IPS-NIHi7 (cell line): ENCODE data around the gene SLC7A5.
"Not testable (repeated sequence)": the region's sequence is repeated elsewhere in the genome, so short reads cannot be mapped to it uniquely, and the experiment has no call there.

ENCODE experiments used
- DNase-seq: peaks from one replicate; pipeline ENCODE4 v3.0.0; 2012; ENCODE audit warnings: mixed read lengths; ENCODE audit errors: extremely low spot score

SLC7A5 gene

GRCh38 chr16:87869061-87869878 is at the start of gene SLC7A5:
SLC7A5 (minus strand) TSS chr16:87869507; CDS start chr16:87869422, 85 bp downstream.
- DNase-seq: peak; percentile 62

GRCh38 chr16:87918338-87918737 is 49.0 kb upstream of the SLC7A5 start:
- DNase-seq: no peak

DNA sequence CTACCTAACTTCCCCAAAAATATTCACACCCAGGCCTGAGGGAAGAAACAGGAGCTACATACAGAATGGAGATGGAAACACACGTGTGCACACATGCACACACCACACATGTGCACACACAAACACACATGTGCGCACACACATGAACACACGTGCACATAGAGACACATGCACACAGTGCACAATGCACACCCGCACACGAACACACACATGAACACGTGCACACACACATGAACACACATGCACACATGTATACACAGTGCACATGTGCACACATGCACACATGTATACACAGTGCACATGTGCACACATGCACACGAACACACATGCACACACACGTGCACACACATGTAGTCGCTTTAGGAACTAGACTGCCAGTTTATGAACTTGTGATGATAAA is 48.2 kb upstream of the SLC7A5 start:
- DNase-seq: no peak

DNA sequence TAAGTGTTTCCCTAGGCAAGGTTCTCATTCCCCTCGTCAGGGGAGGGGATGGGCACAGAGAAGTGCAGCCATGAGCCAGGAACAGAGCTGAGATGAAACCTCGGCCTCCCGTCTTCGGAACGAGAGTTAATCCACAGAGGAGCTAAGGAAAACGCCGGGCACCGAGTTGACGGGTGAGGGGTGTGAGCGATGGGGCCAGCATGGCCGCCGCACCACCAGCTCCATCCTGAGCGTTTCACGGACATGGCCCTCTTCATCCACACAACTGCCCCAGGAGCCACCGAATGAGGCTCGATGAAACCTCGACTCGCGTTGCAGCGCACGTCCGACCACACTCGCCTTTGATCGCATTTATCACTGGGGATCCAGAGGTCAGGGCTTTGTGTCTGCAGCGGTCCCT is 45.5 kb upstream of the SLC7A5 start:
- DNase-seq: no peak

DNA sequence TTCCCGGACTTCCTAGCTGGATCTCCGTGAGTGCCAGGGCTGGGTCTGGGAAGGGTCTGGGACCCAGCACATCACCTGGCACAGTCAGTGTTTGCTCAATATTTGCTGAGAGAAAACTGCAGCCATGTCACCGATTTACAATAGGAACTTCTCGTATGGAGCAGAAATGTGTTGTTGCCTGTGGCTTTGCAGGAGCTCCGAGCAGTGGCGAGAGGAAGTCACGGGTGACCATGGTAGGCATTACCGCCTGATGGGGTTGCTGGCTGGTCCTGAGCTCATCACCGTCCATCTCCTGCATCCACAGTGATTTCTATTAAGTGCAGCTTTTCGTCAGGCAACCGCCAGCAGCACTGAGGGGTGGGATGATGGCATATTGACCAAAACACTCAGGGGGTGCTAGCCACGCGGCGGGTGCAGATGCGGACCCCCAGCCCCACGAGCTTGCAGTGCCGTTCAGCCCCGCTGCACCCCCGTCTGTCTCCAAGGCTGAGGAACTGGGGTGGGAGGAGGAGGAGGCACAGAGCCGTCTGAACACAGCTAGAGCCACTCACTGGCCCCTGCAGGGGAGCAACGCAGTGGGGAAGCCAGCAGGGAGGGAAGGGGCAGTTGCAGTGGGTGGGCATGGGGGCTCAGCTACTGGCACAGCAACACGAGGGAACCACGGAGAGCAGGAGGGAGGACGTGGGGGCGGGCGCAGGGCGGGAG is 44.9 kb upstream of the SLC7A5 start:
- not testable (repeated sequence) for DNase-seq

GRCh38 chr16:87912691-87913090 is 43.4 kb upstream of the SLC7A5 start:
- not testable (repeated sequence) for DNase-seq

DNA sequence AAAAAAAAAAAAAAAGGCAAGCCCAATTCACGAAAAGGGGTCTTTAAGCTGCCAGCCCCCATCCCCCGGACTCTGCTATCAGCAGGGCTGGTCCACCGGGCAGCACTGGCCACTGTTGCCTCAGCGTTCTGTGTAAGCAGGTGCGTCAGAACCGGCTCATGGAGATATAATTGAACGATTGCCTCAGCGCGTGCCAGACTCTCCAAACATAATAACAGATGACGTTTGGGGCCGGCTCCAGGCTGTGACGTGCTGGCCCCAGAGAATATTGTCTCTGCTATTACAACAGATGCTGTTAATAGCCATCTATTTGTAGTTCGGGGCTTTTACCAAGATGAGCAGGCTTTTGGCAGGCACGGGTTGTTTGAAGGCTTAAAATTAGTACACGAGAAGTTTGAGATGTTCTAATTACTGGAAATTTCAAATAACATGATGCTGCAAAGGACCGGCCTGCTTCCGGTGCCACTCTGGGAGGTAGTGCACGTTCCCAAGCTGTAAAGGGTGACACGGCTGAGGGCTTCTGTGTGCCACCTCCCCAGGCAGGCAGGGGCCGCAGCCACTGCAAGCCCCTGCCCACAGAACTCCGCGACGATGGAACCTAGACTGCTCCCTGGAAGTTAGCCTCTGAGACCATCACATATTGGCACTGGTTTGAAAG is 41.9 kb upstream of the SLC7A5 start:
- DNase-seq: not testable (repeated sequence)

GRCh38 chr16:87909203-87909935 is 40.1 kb upstream of the SLC7A5 start:
- peak; percentile 85 for DNase-seq

DNA sequence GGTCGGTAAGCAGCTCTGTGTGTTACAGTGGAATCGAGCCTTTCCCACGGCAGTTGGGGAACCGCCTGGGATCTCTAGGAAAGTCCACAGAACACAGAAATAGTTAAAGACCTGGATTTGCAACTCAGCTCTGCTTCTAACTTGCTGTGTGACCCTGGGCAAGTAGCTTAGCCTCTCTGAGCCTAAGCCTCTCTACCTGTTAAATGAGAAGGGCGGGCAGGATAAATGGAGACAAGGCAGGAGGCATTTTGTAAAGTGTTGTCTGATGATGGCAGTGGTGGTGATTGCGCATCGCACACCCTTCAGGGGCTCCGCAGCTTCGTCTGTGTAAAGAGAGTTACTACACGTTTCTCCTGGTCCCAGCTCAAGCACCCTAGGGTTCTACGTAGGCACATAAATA is 38.8 kb upstream of the SLC7A5 start:
- DNase-seq: not testable (repeated sequence)

DNA sequence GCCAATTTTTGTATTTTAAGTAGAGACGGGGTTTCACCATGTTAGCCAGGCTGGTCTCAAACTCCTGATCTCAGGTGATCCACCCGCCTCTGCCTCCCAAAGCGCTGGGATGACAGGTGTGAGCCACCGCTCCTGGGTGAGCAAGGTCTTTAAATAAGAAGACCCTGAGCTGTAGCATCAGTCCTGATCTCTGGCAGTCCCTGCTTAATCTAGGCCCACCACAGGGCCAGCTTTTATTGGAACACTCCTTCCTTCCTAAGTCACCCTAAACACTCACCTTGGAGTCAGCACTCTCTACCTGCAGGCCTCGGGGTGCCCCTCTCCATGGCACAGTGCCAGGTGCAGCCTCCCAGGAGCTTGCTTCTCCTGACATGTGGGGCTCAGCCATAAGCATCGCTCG is 36.2 kb upstream of the SLC7A5 start:
- not testable (repeated sequence) for DNase-seq

DNA sequence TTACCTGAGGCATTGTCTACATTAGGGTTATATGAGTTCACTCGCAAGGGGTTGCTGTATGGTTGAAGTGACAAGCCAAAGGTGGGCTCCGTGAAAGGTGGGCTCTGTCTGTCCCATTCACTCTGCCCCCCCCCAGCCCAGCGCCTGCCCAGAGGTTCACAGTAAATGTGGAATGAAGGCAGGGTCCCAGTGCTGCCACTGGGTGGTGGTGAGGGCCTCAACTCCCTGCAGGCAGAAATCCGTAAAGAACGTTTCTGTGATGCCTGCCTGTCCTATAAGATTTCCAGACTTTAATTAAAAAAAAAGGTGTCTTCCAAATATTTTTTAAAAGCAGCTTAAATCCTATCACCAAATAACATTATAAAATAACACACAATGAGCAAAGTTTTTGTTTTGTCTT is 35.7 kb upstream of the SLC7A5 start:
- DNase-seq: not testable (repeated sequence)

DNA sequence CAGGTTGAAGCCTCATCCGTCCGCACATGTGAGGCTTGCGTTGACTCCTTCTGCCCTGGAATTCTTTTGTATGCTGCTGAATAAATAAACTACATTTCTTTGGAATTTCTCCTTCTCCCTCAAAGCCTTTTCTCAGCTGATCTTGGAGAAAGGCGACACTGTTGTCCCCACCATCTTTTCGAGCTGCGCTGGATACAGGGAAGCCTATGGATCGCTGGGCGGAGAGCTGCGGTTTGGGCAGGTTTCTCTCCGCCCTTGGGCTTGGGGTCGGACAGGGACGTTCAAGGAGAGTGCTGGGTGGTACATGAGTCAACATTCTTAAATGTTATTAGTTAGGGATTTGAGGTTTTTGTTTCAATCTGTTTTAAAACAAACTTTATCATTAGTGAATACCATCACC is 31.2 kb upstream of the SLC7A5 start:
- DNase-seq: not testable (repeated sequence)

GRCh38 chr16:87897521-87898505 is 28.5 kb upstream of the SLC7A5 start:
- no peak for DNase-seq

GRCh38 chr16:87896924-87897520 is 27.7 kb upstream of the SLC7A5 start:
- DNase-seq: not testable (repeated sequence)

DNA sequence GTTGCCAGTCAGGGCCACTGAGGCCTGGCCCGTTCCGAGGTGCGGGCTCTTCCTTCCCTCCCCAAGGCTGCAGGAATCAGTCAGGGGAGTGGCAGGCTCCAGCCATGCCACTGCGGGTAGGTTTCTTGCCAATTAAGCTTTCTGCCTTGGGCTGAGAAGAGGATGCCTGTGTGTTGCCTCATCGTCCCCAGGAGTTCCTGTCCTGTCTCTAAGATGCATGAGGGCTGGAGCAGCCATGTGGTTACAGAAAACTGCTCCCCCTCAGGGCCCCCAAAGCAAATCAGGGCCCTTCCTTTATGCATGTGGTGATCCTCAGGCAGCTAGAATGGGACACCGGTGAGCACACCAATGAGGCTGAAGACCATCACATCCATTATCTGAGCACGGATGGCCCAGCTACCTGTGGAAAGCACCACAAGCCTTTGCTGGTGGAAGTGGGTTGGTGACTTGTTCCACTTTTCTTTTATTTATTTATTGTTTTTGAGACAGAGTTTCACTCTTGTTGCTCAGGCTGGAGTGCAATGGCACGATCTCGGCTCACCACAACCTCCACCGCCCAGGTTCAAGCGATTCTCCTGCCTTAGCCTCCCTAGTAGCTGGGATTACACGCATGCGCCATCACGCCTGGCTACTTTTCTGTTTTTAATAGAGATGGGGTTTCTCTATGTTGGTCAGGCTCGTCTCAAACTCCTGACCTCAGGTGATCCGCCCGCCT is 27.0 kb upstream of the SLC7A5 start:
- DNase-seq: not testable (repeated sequence)

DNA sequence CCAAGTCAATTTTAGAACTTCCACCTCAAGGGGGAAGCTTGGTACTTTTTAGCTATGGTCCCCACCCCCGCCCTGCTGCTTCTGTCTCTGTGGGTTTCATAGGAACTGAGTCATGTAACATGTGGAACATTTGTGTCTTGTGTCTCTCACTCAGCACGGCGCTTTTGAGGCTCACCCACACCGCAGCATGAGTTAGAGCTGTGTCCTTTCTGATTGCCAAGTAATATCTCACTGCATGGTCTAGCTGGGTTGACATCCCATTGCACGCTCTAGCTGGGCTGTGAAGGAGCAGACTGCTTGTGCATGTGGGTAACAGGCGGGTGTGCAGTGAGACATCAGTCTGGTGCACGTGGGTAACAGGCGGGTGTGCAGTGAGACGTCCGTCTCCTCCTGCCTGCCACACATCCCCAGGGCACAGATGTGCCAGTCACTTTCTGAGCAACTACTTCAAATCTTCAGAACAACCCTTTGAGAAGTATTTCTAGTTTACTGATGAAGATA is 26.4 kb upstream of the SLC7A5 start:
- no peak for DNase-seq

DNA sequence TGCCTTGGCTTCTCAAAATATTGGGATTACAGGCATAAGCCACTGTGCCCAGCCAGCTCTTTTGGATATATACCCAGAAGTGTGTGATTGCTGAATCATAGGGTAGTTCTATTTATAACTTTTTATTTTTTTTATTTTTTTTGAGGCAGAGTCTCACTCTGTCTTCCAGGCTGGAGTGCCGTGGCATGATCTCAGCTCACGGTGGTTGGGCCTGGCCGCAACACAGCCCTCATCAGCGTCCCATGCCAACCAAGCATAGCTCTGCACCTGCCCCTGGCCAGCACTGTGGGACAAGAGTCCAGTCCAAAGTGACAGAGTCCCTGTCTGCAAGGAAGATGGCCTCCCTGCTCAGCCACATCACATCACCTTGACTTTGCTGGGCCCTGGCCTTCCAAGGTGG is 24.7 kb upstream of the SLC7A5 start:
- not testable (repeated sequence) for DNase-seq

GRCh38 chr16:87891764-87892163 is 22.5 kb upstream of the SLC7A5 start:
- DNase-seq: no peak

DNA sequence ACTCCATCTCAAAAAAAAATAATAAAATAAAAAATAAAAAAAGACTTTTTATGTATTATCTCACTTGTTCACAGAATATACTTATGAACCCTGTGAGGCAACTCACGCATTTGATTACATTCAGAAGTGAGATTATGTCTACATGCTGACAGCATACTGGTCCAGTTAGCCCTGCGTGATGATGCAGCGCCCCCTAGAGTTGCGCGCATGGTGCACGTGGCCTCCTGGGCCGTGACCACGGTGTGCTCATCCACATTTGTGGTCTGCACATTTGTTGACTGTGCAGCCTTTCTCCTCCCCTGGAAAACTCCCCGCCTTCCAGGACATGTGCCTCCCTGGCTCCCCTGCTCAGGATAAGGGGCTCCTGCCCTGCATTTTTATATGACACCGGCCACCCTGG is 20.5 kb upstream of the SLC7A5 start:
- DNase-seq: peak; percentile 31
